ENCODE measurements around the gene TNIP1.

TNIP1 gene

GRCh38 chr5:151080613-151081430 is at the start of gene TNIP1:
TSS of gene TNIP1 (minus strand) at chr5:151081034. CDS start at chr5:151065095, 15,939 bp downstream.
- peak; percentile 85 for DNase-seq (ENCODE audit: low read depth)

GRCh38 chr5:151130235-151130921 is 49.5 kb upstream of the TNIP1 start:
- no peak for DNase-seq (ENCODE audit: low read depth)

GRCh38 chr5:151128817-151129216 is 48.0 kb upstream of the TNIP1 start:
- DNase-seq (ENCODE audit: low read depth): no peak

GRCh38 chr5:151127926-151128325 is 47.1 kb upstream of the TNIP1 start:
- DNase-seq (ENCODE audit: low read depth): no peak

- peak; percentile 44 for DNase-seq (ENCODE audit: low read depth)
Observed at GRCh38 chr5:151126199-151126645, 45.4 kb upstream of the TNIP1 start.

- no peak for DNase-seq (ENCODE audit: low read depth)
Observed at GRCh38 chr5:151125421-151125820, 44.6 kb upstream of the TNIP1 start.

GRCh38 chr5:151123897-151124751 is 43.3 kb upstream of the TNIP1 start:
- DNase-seq (ENCODE audit: low read depth): peak; percentile 21

GRCh38 chr5:151122828-151123227 is 42.0 kb upstream of the TNIP1 start:
- DNase-seq (ENCODE audit: low read depth): no peak

- no peak for DNase-seq (ENCODE audit: low read depth)
Observed at GRCh38 chr5:151121665-151122064, 40.8 kb upstream of the TNIP1 start.

GRCh38 chr5:151121095-151121494 is 40.3 kb upstream of the TNIP1 start:
- DNase-seq (ENCODE audit: low read depth): no peak

- DNase-seq (ENCODE audit: low read depth): no peak
Observed at GRCh38 chr5:151118913-151119575, 38.2 kb upstream of the TNIP1 start.

GRCh38 chr5:151115272-151115905 is 34.6 kb upstream of the TNIP1 start:
- DNase-seq (ENCODE audit: low read depth): peak; percentile 53

- DNase-seq (ENCODE audit: low read depth): no peak
Observed at GRCh38 chr5:151113651-151114050, 32.8 kb upstream of the TNIP1 start.

- DNase-seq (ENCODE audit: low read depth): no peak
Observed at GRCh38 chr5:151110992-151111391, 30.2 kb upstream of the TNIP1 start.

- DNase-seq (ENCODE audit: low read depth): no peak
Observed at GRCh38 chr5:151110122-151110681, 29.4 kb upstream of the TNIP1 start.

GRCh38 chr5:151108566-151108965 is 27.7 kb upstream of the TNIP1 start:
- no peak for DNase-seq (ENCODE audit: low read depth)

- no peak for DNase-seq (ENCODE audit: low read depth)
Observed at GRCh38 chr5:151107738-151108520, 27.1 kb upstream of the TNIP1 start.

- no peak for DNase-seq (ENCODE audit: low read depth)
Observed at GRCh38 chr5:151107084-151107483, 26.2 kb upstream of the TNIP1 start.

- no peak for DNase-seq (ENCODE audit: low read depth)
Observed at GRCh38 chr5:151106509-151106908, 25.7 kb upstream of the TNIP1 start.

- no peak for DNase-seq (ENCODE audit: low read depth)
Observed at GRCh38 chr5:151106043-151106442, 25.2 kb upstream of the TNIP1 start.
